AG04450 (cell line): ENCODE data around the gene ARL13A. TPM values are rescaled to one million over a fixed set of nuclear protein-coding genes. Genes with fewer than 3 reads are reported as not detected.

Experiments
- CTCF ChIA-PET: fragments of 300-600, 350-600 bp; formaldehyde crosslinking; extraction: SDS; loops from one replicate; lab custom pipeline; 2022; ENCODE audit warnings: antibody characterized with exemption, inconsistent platforms; lab: Charles Lee
- POLR2A ChIA-PET: fragments of 350-600 bp; formaldehyde crosslinking; extraction: SDS; loops from one replicate; lab custom pipeline; 2021; ENCODE audit warnings: antibody characterized with exemption, inconsistent platforms; lab: Yijun Ruan, JAX
- DNase-seq: peaks from one replicate; pipeline ENCODE4 v3.0.0-alpha.2; 2011; ENCODE audit warnings: low read depth, low spot score
- H3K27ac ChIP-seq: one replicate; pipeline ENCODE4 v1.5.1; 2012; ENCODE audit warnings: low read depth, low read length, control low read depth
- H3K27me3 ChIP-seq: one replicate; pipeline ENCODE4 v1.6.0; 2012; ENCODE audit warnings: low read length; ENCODE audit not compliant: control insufficient read depth, insufficient read depth
- H3K4me3 ChIP-seq: 2 replicates; pipeline ENCODE4 v1.5.1; 2011; ENCODE audit warnings: mild to moderate bottlenecking, low read depth, low read length, control low read depth
- H3K9me3 ChIP-seq: 2 replicates; pipeline ENCODE4 v1.5.1; 2012; ENCODE audit warnings: low read length; ENCODE audit not compliant: control insufficient read depth, insufficient read depth
- polyA plus RNA-seq: library from polyadenylated mRNA; depleted of rRNA; stranded (reverse); fragments of >200 nt; gene quantifications from 2 replicates; pipeline ENCODE4 v1.2.3, GENCODE V29; 2011; rRNA removed
- TF ChIP-seq, protein P1 (sequence below): IDR thresholded peaks from 2 replicates; pipeline ENCODE4 v1.5.1; 2011; ENCODE audit warnings: low read depth, low read length, control low read depth, inconsistent platforms

ARL13A gene
- polyA plus RNA-seq, 1 experiment: 0.24 TPM

DNA sequence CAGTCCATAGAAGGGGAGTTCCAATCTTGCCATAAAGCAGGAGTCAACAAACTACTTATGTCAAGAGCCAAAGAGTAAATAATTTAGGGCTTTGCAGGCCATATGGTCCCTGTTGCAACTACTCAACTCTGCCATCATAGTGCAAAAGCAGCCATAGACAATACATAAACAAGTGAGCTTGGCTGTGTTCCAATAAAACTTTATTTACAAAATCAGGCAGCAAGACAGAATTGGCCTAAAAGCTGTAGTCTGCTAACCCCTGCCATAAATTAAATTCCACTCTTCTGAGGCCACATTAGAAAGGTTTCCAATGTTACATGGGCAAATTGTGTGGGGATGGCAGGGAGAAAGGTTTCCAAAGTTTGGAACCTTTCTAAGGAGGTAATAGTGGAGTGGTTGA lies 67.7 kb downstream of the ARL13A start:
- POLR2A ChIA-PET: no interaction called here
- no peak for DNase-seq
- TF ChIP-seq, protein P1, sequence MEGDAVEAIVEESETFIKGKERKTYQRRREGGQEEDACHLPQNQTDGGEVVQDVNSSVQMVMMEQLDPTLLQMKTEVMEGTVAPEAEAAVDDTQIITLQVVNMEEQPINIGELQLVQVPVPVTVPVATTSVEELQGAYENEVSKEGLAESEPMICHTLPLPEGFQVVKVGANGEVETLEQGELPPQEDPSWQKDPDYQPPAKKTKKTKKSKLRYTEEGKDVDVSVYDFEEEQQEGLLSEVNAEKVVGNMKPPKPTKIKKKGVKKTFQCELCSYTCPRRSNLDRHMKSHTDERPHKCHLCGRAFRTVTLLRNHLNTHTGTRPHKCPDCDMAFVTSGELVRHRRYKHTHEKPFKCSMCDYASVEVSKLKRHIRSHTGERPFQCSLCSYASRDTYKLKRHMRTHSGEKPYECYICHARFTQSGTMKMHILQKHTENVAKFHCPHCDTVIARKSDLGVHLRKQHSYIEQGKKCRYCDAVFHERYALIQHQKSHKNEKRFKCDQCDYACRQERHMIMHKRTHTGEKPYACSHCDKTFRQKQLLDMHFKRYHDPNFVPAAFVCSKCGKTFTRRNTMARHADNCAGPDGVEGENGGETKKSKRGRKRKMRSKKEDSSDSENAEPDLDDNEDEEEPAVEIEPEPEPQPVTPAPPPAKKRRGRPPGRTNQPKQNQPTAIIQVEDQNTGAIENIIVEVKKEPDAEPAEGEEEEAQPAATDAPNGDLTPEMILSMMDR: no peak

DNA sequence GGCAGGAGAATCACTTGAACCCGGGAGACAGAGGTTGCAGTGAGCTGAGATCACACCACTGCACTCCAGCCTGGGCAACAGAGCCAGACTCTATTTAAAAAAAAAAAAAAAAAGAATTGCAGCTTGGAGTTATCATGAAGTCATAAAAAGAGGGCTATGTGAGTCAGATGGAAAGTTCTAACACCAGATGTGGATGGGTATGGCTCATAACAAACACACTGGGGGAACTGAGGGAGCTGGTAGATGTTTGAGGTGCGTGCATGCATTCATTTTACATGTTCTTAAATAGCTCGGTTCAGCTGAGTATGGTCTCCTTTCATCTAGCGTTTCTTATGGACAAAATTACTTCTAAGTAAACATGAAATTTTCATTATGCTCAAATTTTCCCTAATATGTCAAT lies 70.7 kb downstream of the ARL13A start:
- ChIA-PET POLR2A (interaction anchor here (0.7 kb wide), 1 partner anchor 103 kb away, joined by 4 read pairs; no protein-coding TSS in a partner anchor), CTCF (no interaction called here)
- no peak for DNase-seq
- Histone ChIP-seq H3K4me3 (no peak overlapping the region), H3K27ac (no peak overlapping the region), H3K27me3 (no peaks in the 10 kb centered on the region), H3K9me3 (no peaks in the 10 kb centered on the region)
- TF ChIP-seq, protein P1: no peak

More for the DNA sequence above, 67.7 kb downstream of the ARL13A start:
- Histone ChIP-seq H3K27ac (no peak overlapping the region), H3K9me3 (no peaks in the 10 kb centered on the region), H3K27me3 (no peaks in the 10 kb centered on the region), H3K4me3 (no peak overlapping the region)
- CTCF ChIA-PET: no interaction called here

Other genes starting within 250 kb of the ARL13A start
- gene SYTL4, start 237.6 kb upstream of the ARL13A start, polyA plus RNA-seq: 4.3 and 5.3 TPM in 2 replicates
- gene CSTF2, start 149.3 kb upstream of the ARL13A start, polyA plus RNA-seq: 22.0 and 22.3 TPM in 2 replicates
- gene NOX1, start 95.3 kb upstream of the ARL13A start, polyA plus RNA-seq: not detected in 2 replicates
- 0.36 and 0.46 TPM in 2 replicates for gene XKRX, start 40.8 kb upstream of the ARL13A start, polyA plus RNA-seq
- gene TRMT2B, start 82.4 kb downstream of the ARL13A start, polyA plus RNA-seq: 12.1 and 14.2 TPM in 2 replicates
- gene TMEM35A, start 109.2 kb downstream of the ARL13A start, polyA plus RNA-seq: 54.9 and 58.6 TPM in 2 replicates
- 3.7 and 5.0 TPM in 2 replicates for gene CENPI, start 128.5 kb downstream of the ARL13A start, polyA plus RNA-seq